Osteoblast (primary cell): ENCODE data around the gene WHRN. TPM values are rescaled to one million over a fixed set of nuclear protein-coding genes. Genes with fewer than 3 reads are reported as not detected.
A peak's percentile ranks its signal among the peaks of the same experiment; 100 is the strongest.

Source experiments
- DNase-seq: peaks from one replicate; pipeline ENCODE4 v3.0.0; 2011; ENCODE audit warnings: low spot score, mixed read lengths; ENCODE audit not compliant: insufficient read length; ENCODE audit errors: missing footprints
- H2AFZ ChIP-seq: 2 replicates; pipeline ENCODE4 v1.6.0; 2011; ENCODE audit warnings: mild to moderate bottlenecking, low read length
- H3K27ac ChIP-seq: 2 replicates; pipeline ENCODE4 v1.5.1; 2011; ENCODE audit warnings: mild to moderate bottlenecking, low read depth, low read length, moderate library complexity
- H3K27me3 ChIP-seq: 2 replicates; pipeline ENCODE4 v1.6.0; 2012; ENCODE audit warnings: mild to moderate bottlenecking, control low read depth, inconsistent platforms, low read length, moderate library complexity; ENCODE audit not compliant: insufficient read depth
- H3K36me3 ChIP-seq: 2 replicates; pipeline ENCODE4 v1.5.1; 2011; ENCODE audit warnings: mild to moderate bottlenecking, low read length, control low read depth, moderate library complexity; ENCODE audit not compliant: insufficient read depth
- H3K4me1 ChIP-seq: 2 replicates; pipeline ENCODE4 v1.5.1; 2011; ENCODE audit warnings: mild to moderate bottlenecking, low read length, control low read depth, moderate library complexity; ENCODE audit not compliant: insufficient read depth
- H3K4me2 ChIP-seq: 2 replicates; pipeline ENCODE4 v1.6.0; 2011; ENCODE audit warnings: mild to moderate bottlenecking, low read length; ENCODE audit not compliant: insufficient read depth
- H3K4me3 ChIP-seq: fragments of 200-600 bp; sonication (generic); 3 replicates; pipeline ENCODE4 v1.5.1; 2012; ENCODE audit warnings: mild to moderate bottlenecking, low read length, inconsistent platforms; ENCODE audit not compliant: insufficient read depth
- H3K79me2 ChIP-seq: 2 replicates; pipeline ENCODE4 v1.6.0; 2012; ENCODE audit warnings: mild to moderate bottlenecking, low read length, control low read depth, inconsistent platforms; ENCODE audit not compliant: insufficient read depth
- H3K9me3 ChIP-seq: 2 replicates; pipeline ENCODE4 v1.5.1; 2011; ENCODE audit warnings: low read depth, low read length, control low read depth
- H4K20me1 ChIP-seq: 2 replicates; pipeline ENCODE4 v1.6.0; 2012; ENCODE audit warnings: mild to moderate bottlenecking, low read length, control low read depth; ENCODE audit not compliant: insufficient read depth
- CTCF ChIP-seq: IDR thresholded peaks from 2 replicates; pipeline ENCODE4 v1.5.1; 2011; ENCODE audit warnings: mild to moderate bottlenecking, low read depth, low read length, moderate library complexity; ENCODE audit errors: extremely low read depth
- total RNA-seq: library from RNA; depleted of rRNA; stranded (reverse); fragments of >200 nt; gene quantifications from 2 replicates; pipeline ENCODE4 v1.2.3, GENCODE V29; 2012

Gene WHRN
- total RNA-seq, 1 donor: 2.2 TPM

- no peaks in the 10 kb centered on the region for H4K20me1 ChIP-seq
- peak; percentile 74 for TF ChIP-seq CTCF
- H3K36me3 ChIP-seq: no peaks in the 10 kb centered on the region
- H3K4me2 ChIP-seq: no peak overlapping the region
- no peak overlapping the region for H3K27ac ChIP-seq
- H2AFZ ChIP-seq: no peak overlapping the region
- no peaks in the 10 kb centered on the region for H3K4me1 ChIP-seq
- no peaks in the 10 kb centered on the region for H3K79me2 ChIP-seq
- DNase-seq: no peak
- peaks cover 15% of the 10 kb centered on the region for H3K27me3 ChIP-seq
- no peak overlapping the region for H3K4me3 ChIP-seq
- H3K9me3 ChIP-seq: no peaks in the 10 kb centered on the region
Measured at GRCh38 chr9:114434878-114435311, 70.4 kb downstream of the WHRN start.

- Histone ChIP-seq H3K4me1 (no peaks in the 10 kb centered on the region), H3K27ac (no peak overlapping the region), H3K9me3 (no peaks in the 10 kb centered on the region), H4K20me1 (no peaks in the 10 kb centered on the region), H3K27me3 (peaks cover 15% of the 10 kb centered on the region), H3K4me2 (no peak overlapping the region), H3K4me3 (no peak overlapping the region), H2AFZ (no peak overlapping the region), H3K79me2 (no peaks in the 10 kb centered on the region), H3K36me3 (no peaks in the 10 kb centered on the region)
- no peak for TF ChIP-seq CTCF
- no peak for DNase-seq
Measured at GRCh38 chr9:114433720-114434255, 71.5 kb downstream of the WHRN start.

- Histone ChIP-seq H3K27ac (no peak overlapping the region), H4K20me1 (no peaks in the 10 kb centered on the region), H3K4me2 (no peak overlapping the region), H2AFZ (no peak overlapping the region), H3K36me3 (no peaks in the 10 kb centered on the region), H3K4me1 (no peaks in the 10 kb centered on the region), H3K9me3 (no peaks in the 10 kb centered on the region), H3K27me3 (peaks cover 15% of the 10 kb centered on the region), H3K79me2 (no peaks in the 10 kb centered on the region), H3K4me3 (no peak overlapping the region)
- no peak for DNase-seq
- TF ChIP-seq CTCF: no peak
Measured at GRCh38 chr9:114433086-114433485, 72.2 kb downstream of the WHRN start.

- Histone ChIP-seq H3K9me3 (no peaks in the 10 kb centered on the region), H3K4me2 (no peak overlapping the region), H3K79me2 (no peaks in the 10 kb centered on the region), H3K36me3 (no peaks in the 10 kb centered on the region), H3K27ac (no peak overlapping the region), H4K20me1 (no peaks in the 10 kb centered on the region), H3K27me3 (peaks cover 15% of the 10 kb centered on the region), H2AFZ (no peak overlapping the region), H3K4me3 (no peak overlapping the region), H3K4me1 (no peaks in the 10 kb centered on the region)
- TF ChIP-seq CTCF: no peak
- no peak for DNase-seq
Measured at GRCh38 chr9:114432323-114433067, 72.8 kb downstream of the WHRN start.
